Nephron progenitor cell (in vitro differentiated cells): Measurements from ENCODE around the gene ADAMTS15.

Source experiments
- DNase-seq: peaks from one replicate; pipeline ENCODE4 v3.0.0; 2021
- H3K27ac Mint-ChIP-seq: 2 replicates; pipeline ENCODE4 v1.8.0; 2021; ENCODE audit warnings: mild to moderate bottlenecking, moderate library complexity, mixed read lengths
- H3K27me3 Mint-ChIP-seq: 2 replicates; pipeline ENCODE4 v1.8.0; 2021; ENCODE audit warnings: mild to moderate bottlenecking, low read depth, mixed read lengths; ENCODE audit not compliant: poor library complexity
- H3K36me3 Mint-ChIP-seq: 2 replicates; pipeline ENCODE4 v1.8.0; 2021; ENCODE audit warnings: low read depth, mixed read lengths
- H3K4me1 Mint-ChIP-seq: 2 replicates; pipeline ENCODE4 v1.8.0; 2021; ENCODE audit warnings: mixed read lengths
- H3K4me3 Mint-ChIP-seq: 2 replicates; pipeline ENCODE4 v1.8.0; 2021; ENCODE audit warnings: mild to moderate bottlenecking, moderate library complexity, mixed read lengths
- H3K9me3 Mint-ChIP-seq: 2 replicates; pipeline ENCODE4 v1.8.0; 2021; ENCODE audit warnings: mild to moderate bottlenecking, moderate library complexity, mixed read lengths
- TF ChIP-seq, protein P1 (sequence below): fragments of 200-600 bp; sonication (generic); IDR thresholded peaks from 2 replicates; pipeline ENCODE4 v1.5.0; 2021; ENCODE audit warnings: antibody characterized with exemption

Gene ADAMTS15

GRCh38 chr11:130403967-130404366 is 44.5 kb upstream of the ADAMTS15 start:
- H3K36me3 Mint-ChIP-seq = no peaks in the 10 kb centered on the region
- H3K27ac Mint-ChIP-seq = peak overlapping the region; percentile 56
- TF ChIP-seq, protein P1, sequence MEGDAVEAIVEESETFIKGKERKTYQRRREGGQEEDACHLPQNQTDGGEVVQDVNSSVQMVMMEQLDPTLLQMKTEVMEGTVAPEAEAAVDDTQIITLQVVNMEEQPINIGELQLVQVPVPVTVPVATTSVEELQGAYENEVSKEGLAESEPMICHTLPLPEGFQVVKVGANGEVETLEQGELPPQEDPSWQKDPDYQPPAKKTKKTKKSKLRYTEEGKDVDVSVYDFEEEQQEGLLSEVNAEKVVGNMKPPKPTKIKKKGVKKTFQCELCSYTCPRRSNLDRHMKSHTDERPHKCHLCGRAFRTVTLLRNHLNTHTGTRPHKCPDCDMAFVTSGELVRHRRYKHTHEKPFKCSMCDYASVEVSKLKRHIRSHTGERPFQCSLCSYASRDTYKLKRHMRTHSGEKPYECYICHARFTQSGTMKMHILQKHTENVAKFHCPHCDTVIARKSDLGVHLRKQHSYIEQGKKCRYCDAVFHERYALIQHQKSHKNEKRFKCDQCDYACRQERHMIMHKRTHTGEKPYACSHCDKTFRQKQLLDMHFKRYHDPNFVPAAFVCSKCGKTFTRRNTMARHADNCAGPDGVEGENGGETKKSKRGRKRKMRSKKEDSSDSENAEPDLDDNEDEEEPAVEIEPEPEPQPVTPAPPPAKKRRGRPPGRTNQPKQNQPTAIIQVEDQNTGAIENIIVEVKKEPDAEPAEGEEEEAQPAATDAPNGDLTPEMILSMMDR = no peak
- H3K4me1 Mint-ChIP-seq = peaks cover 51% of the 10 kb centered on the region
- peaks cover 64% of the 10 kb centered on the region for H3K27me3 Mint-ChIP-seq
- no peak for DNase-seq
- peak overlapping the region; percentile 14 for H3K4me3 Mint-ChIP-seq
- no peaks in the 10 kb centered on the region for H3K9me3 Mint-ChIP-seq

GRCh38 chr11:130404727-130405126 is 43.7 kb upstream of the ADAMTS15 start:
- Mint-ChIP-seq H3K27ac (no peak overlapping the region), H3K9me3 (no peaks in the 10 kb centered on the region)
- no peak for DNase-seq

GRCh38 chr11:130405428-130405827 is 43.0 kb upstream of the ADAMTS15 start:
- Mint-ChIP-seq H3K4me1 (peaks cover 52% of the 10 kb centered on the region), H3K36me3 (no peaks in the 10 kb centered on the region), H3K27me3 (peaks cover 72% of the 10 kb centered on the region), H3K9me3 (no peaks in the 10 kb centered on the region), H3K4me3 (no peak overlapping the region), H3K27ac (no peak overlapping the region)
- DNase-seq = no peak
- TF ChIP-seq, protein P1 = no peak

More at GRCh38 chr11:130404727-130405126, 43.7 kb upstream of the ADAMTS15 start:
- H3K36me3 Mint-ChIP-seq = no peaks in the 10 kb centered on the region
- TF ChIP-seq, protein P1 = no peak
- peaks cover 59% of the 10 kb centered on the region for H3K4me1 Mint-ChIP-seq
- H3K4me3 Mint-ChIP-seq = no peak overlapping the region
- peaks cover 69% of the 10 kb centered on the region for H3K27me3 Mint-ChIP-seq

DNA sequence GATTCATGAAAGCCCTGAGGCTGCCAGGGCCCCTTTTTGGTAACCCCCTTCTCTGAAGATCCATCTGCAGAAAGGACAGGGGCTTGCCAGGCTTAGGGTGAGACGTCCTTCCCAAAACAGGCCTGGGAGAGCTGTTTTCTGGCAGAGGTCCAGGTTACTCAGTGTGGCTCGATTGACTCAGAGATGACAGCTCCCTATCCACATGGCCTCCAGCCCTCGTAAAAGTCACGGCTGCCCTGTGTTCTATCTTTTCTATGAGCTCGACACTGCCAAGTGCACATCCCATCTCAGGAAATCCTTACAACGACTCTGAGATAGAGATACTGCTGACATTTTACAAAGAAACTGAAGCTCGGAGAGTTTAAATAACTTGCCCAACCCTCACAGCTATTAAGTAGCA is 40.5 kb upstream of the ADAMTS15 start:
- no peak overlapping the region for H3K27ac Mint-ChIP-seq
- no peaks in the 10 kb centered on the region for H3K9me3 Mint-ChIP-seq
- TF ChIP-seq, protein P1 = no peak
- H3K4me1 Mint-ChIP-seq = peaks cover 30% of the 10 kb centered on the region
- H3K4me3 Mint-ChIP-seq = no peak overlapping the region
- H3K36me3 Mint-ChIP-seq = no peaks in the 10 kb centered on the region
- DNase-seq = no peak
- peaks cover 86% of the 10 kb centered on the region for H3K27me3 Mint-ChIP-seq

GRCh38 chr11:130408401-130408890 is 40.0 kb upstream of the ADAMTS15 start:
- Mint-ChIP-seq H3K9me3 (no peaks in the 10 kb centered on the region), H3K27me3 (peaks cover 82% of the 10 kb centered on the region), H3K36me3 (no peaks in the 10 kb centered on the region), H3K4me3 (no peak overlapping the region), H3K27ac (no peak overlapping the region), H3K4me1 (peaks cover 30% of the 10 kb centered on the region)
- TF ChIP-seq, protein P1 = no peak
- DNase-seq = no peak

- no peaks in the 10 kb centered on the region for H3K36me3 Mint-ChIP-seq
- H3K9me3 Mint-ChIP-seq = no peaks in the 10 kb centered on the region
- H3K4me1 Mint-ChIP-seq = peaks cover 30% of the 10 kb centered on the region
- DNase-seq = no peak
- H3K27me3 Mint-ChIP-seq = peaks cover 80% of the 10 kb centered on the region
- no peak overlapping the region for H3K27ac Mint-ChIP-seq
- no peak overlapping the region for H3K4me3 Mint-ChIP-seq
- TF ChIP-seq, protein P1 = no peak
Observed at GRCh38 chr11:130408901-130409300, 39.5 kb upstream of the ADAMTS15 start.
